Measurements from ENCODE around the gene DAB1.

GRCh38 chr1:57175506-57175905 lies 248.4 kb downstream of the DAB1 start:
- TF ChIP-seq FOXK2 (IDR thresholded peaks at IDR 0.05) (no peak), FOXM1 (IDR thresholded peaks at IDR 0.05; ENCODE audit: borderline replicate concordance) (no peak), SP1 (IDR thresholded peaks at IDR 0.05) (no peak), ZNF384 (IDR thresholded peaks at IDR 0.05) (no peak)
